ENCODE data around the gene PDE6G. TPM values are rescaled to one million over a fixed set of nuclear protein-coding genes. Genes with fewer than 3 reads are reported as not detected.

PDE6G gene
- total and polyA plus RNA-seq, 4 donors: 0.25 to 1.9 (median 1.3) TPM

DNA sequence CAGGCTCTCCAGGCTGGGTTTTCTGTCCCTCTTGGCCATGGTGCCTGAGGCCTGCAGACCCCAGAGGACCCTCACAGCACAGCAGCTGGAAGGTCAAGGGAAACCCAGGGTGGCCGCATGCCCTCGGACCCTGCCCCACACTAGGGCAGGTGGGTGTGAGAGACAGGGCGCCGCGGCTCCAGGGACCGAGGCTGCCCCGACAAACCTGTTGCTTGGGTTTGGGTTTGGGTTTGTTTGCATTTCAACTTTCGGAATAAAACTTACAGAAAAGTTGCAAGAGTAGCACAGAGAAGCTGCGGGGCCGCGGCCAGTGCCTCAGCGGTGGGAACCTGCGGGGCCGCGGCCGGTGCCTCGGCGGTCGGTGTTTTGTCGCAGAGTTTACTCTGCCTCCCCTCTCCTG, 35.3 kb upstream of the PDE6G start:
- 96% methylated on average over 20 of the region's 20 CpGs for WGBS
- no peaks in the 10 kb centered on the region for H3K9me3 ChIP-seq (ENCODE audit: control insufficient read depth in 4 of 4, low read length in 3 of 4)
- DNase-seq (ENCODE audit: low spot score): no peak
- H3K4me3 ChIP-seq (ENCODE audit: low read depth in 1 of 3, low read length in 3 of 3): no peak overlapping the region
- peaks cover 19 to 98% (median 24%) of the 10 kb centered on the region in 4 donors for H3K36me3 ChIP-seq (ENCODE audit: control insufficient read depth in 4 of 4, insufficient read depth in 3 of 4, low read depth in 1 of 4, low read length in 3 of 4)
- no peaks in the 10 kb centered on the region for H3K27me3 ChIP-seq (ENCODE audit: control insufficient read depth in 4 of 4, insufficient read depth in 4 of 4, low read length in 3 of 4)
- no peak overlapping the region for H3K27ac ChIP-seq (ENCODE audit: low read depth in 1 of 2, low read length in 2 of 2)
- no peaks in the 10 kb centered on the region for H3K4me1 ChIP-seq (ENCODE audit: control insufficient read depth in 4 of 4, insufficient read depth in 4 of 4, low read length in 3 of 4)
- H3K9ac ChIP-seq (ENCODE audit: low read depth in 1 of 2, low read length in 2 of 2): no peak overlapping the region
- no peak for TF ChIP-seq HNF4G (IDR thresholded peaks at IDR 0.05)
- no peak for TF ChIP-seq NR2F2 (IDR thresholded peaks at IDR 0.05)

DNA sequence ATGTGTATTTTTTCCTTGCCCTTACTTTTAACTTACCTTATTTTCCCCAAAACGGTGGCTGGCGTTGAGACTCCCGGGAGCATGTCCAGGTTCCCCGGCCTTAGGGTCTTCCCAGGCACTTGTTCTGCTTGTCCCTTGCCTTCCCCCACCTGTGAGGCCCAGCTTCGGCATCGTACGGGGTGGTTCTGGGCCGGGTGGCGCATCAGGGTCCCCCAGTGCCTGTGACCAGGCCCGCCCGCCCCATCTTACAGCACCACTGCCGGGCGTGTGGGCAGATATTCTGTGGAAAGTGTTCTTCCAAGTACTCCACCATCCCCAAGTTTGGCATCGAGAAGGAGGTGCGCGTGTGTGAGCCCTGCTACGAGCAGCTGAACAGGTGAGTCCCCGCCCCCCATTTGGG, 34.9 kb upstream of the PDE6G start:
- WGBS: 95% methylated on average over 18 of the region's 18 CpGs
- H3K27ac ChIP-seq (ENCODE audit: low read depth in 1 of 2, low read length in 2 of 2): no peak overlapping the region
- no peaks in the 10 kb centered on the region for H3K9me3 ChIP-seq (ENCODE audit: control insufficient read depth in 4 of 4, low read length in 3 of 4)
- no peaks in the 10 kb centered on the region for H3K4me1 ChIP-seq (ENCODE audit: control insufficient read depth in 4 of 4, insufficient read depth in 4 of 4, low read length in 3 of 4)
- H3K27me3 ChIP-seq (ENCODE audit: control insufficient read depth in 4 of 4, insufficient read depth in 4 of 4, low read length in 3 of 4): no peaks in the 10 kb centered on the region
- TF ChIP-seq HNF4G (IDR thresholded peaks at IDR 0.05): no peak
- no peak for TF ChIP-seq EGR1 (IDR thresholded peaks at IDR 0.05; ENCODE audit: low read depth in 2 of 2)
- TF ChIP-seq, protein P1, sequence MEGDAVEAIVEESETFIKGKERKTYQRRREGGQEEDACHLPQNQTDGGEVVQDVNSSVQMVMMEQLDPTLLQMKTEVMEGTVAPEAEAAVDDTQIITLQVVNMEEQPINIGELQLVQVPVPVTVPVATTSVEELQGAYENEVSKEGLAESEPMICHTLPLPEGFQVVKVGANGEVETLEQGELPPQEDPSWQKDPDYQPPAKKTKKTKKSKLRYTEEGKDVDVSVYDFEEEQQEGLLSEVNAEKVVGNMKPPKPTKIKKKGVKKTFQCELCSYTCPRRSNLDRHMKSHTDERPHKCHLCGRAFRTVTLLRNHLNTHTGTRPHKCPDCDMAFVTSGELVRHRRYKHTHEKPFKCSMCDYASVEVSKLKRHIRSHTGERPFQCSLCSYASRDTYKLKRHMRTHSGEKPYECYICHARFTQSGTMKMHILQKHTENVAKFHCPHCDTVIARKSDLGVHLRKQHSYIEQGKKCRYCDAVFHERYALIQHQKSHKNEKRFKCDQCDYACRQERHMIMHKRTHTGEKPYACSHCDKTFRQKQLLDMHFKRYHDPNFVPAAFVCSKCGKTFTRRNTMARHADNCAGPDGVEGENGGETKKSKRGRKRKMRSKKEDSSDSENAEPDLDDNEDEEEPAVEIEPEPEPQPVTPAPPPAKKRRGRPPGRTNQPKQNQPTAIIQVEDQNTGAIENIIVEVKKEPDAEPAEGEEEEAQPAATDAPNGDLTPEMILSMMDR (IDR thresholded peaks at IDR 0.05; ENCODE audit: low read depth, low read length, missing input control): no peak
- no peak for TF ChIP-seq HNF4A (conservative IDR thresholded peaks at IDR 0.05)
- TF ChIP-seq FOXA2 (IDR thresholded peaks at IDR 0.05): no peak
- no peak for TF ChIP-seq ATF3 (IDR thresholded peaks at IDR 0.05)
- no peak for TF ChIP-seq SP1 (IDR thresholded peaks at IDR 0.05)
- TF ChIP-seq, protein P2, sequence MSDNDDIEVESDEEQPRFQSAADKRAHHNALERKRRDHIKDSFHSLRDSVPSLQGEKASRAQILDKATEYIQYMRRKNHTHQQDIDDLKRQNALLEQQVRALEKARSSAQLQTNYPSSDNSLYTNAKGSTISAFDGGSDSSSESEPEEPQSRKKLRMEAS (IDR thresholded peaks at IDR 0.05): no peak
- no peak for TF ChIP-seq RAD21 (IDR thresholded peaks at IDR 0.05)
- TF ChIP-seq NR2F2 (IDR thresholded peaks at IDR 0.05): no peak
- TF ChIP-seq GABPA (IDR thresholded peaks at IDR 0.05 in 1 of 2, conservative IDR thresholded peaks at IDR 0.05 in 1 of 2): no peak
- TF ChIP-seq TAF1 (conservative IDR thresholded peaks at IDR 0.05): no peak
- TF ChIP-seq YY1 (IDR thresholded peaks at IDR 0.05): no peak
- no peak for TF ChIP-seq RXRA (IDR thresholded peaks at IDR 0.05)
- TF ChIP-seq JUND (IDR thresholded peaks at IDR 0.05): no peak
- TF ChIP-seq, protein P3, sequence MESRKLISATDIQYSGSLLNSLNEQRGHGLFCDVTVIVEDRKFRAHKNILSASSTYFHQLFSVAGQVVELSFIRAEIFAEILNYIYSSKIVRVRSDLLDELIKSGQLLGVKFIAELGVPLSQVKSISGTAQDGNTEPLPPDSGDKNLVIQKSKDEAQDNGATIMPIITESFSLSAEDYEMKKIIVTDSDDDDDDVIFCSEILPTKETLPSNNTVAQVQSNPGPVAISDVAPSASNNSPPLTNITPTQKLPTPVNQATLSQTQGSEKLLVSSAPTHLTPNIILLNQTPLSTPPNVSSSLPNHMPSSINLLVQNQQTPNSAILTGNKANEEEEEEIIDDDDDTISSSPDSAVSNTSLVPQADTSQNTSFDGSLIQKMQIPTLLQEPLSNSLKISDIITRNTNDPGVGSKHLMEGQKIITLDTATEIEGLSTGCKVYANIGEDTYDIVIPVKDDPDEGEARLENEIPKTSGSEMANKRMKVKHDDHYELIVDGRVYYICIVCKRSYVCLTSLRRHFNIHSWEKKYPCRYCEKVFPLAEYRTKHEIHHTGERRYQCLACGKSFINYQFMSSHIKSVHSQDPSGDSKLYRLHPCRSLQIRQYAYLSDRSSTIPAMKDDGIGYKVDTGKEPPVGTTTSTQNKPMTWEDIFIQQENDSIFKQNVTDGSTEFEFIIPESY (IDR thresholded peaks at IDR 0.05): no peak
- no peak overlapping the region for H3K9ac ChIP-seq (ENCODE audit: low read depth in 1 of 2, low read length in 2 of 2)
- no peak for DNase-seq (ENCODE audit: low spot score)
- no peak overlapping the region for H3K4me3 ChIP-seq (ENCODE audit: low read depth in 1 of 3, low read length in 3 of 3)
- H3K36me3 ChIP-seq (ENCODE audit: control insufficient read depth in 4 of 4, insufficient read depth in 3 of 4, low read depth in 1 of 4, low read length in 3 of 4): peaks cover 18 to 97% (median 26%) of the 10 kb centered on the region in 4 donors

DNA sequence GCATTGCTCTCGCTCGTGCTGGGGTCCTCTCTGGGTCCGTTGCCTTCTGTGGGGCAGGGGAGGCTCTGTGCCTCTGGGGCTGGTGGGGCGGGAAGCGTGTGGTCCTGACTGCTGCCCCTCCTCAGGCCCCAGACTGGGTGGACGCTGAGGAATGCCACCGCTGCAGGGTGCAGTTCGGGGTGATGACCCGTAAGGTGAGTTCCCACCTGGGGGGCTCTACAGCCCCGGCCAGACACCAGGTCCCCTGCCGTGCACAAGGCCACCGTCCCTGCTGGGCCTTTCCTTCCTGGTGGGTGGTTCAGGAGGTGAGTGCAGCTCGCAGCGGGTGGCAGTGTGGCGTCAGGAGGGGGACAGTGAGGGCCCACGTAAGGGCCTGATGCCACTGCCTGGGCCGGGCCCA, 34.2 kb upstream of the PDE6G start:
- Histone ChIP-seq H3K4me3 (ENCODE audit: low read depth in 1 of 3, low read length in 3 of 3) (no peak overlapping the region), H3K27ac (ENCODE audit: low read depth in 1 of 2, low read length in 2 of 2) (no peak overlapping the region), H3K9me3 (ENCODE audit: control insufficient read depth in 4 of 4, low read length in 3 of 4) (no peaks in the 10 kb centered on the region), H3K27me3 (ENCODE audit: control insufficient read depth in 4 of 4, insufficient read depth in 4 of 4, low read length in 3 of 4) (no peaks in the 10 kb centered on the region), H3K9ac (ENCODE audit: low read depth in 1 of 2, low read length in 2 of 2) (no peak overlapping the region), H3K36me3 (ENCODE audit: control insufficient read depth in 4 of 4, insufficient read depth in 3 of 4, low read depth in 1 of 4, low read length in 3 of 4) (peaks cover 13 to 91% (median 26%) of the 10 kb centered on the region in 4 donors), H3K4me1 (ENCODE audit: control insufficient read depth in 4 of 4, insufficient read depth in 4 of 4, low read length in 3 of 4) (peaks cover 0 to 4% (median 2%) of the 10 kb centered on the region in 4 donors)
- WGBS: 92% methylated on average over 17 of the region's 17 CpGs
- DNase-seq (ENCODE audit: low spot score): no peak
- no peak for TF ChIP-seq YY1 (IDR thresholded peaks at IDR 0.05)
- TF ChIP-seq FOXA2 (IDR thresholded peaks at IDR 0.05): no peak
- TF ChIP-seq TAF1 (conservative IDR thresholded peaks at IDR 0.05): no peak
- no peak for TF ChIP-seq JUND (IDR thresholded peaks at IDR 0.05)
- TF ChIP-seq, protein P2 (IDR thresholded peaks at IDR 0.05): no peak
- TF ChIP-seq, protein P4, sequence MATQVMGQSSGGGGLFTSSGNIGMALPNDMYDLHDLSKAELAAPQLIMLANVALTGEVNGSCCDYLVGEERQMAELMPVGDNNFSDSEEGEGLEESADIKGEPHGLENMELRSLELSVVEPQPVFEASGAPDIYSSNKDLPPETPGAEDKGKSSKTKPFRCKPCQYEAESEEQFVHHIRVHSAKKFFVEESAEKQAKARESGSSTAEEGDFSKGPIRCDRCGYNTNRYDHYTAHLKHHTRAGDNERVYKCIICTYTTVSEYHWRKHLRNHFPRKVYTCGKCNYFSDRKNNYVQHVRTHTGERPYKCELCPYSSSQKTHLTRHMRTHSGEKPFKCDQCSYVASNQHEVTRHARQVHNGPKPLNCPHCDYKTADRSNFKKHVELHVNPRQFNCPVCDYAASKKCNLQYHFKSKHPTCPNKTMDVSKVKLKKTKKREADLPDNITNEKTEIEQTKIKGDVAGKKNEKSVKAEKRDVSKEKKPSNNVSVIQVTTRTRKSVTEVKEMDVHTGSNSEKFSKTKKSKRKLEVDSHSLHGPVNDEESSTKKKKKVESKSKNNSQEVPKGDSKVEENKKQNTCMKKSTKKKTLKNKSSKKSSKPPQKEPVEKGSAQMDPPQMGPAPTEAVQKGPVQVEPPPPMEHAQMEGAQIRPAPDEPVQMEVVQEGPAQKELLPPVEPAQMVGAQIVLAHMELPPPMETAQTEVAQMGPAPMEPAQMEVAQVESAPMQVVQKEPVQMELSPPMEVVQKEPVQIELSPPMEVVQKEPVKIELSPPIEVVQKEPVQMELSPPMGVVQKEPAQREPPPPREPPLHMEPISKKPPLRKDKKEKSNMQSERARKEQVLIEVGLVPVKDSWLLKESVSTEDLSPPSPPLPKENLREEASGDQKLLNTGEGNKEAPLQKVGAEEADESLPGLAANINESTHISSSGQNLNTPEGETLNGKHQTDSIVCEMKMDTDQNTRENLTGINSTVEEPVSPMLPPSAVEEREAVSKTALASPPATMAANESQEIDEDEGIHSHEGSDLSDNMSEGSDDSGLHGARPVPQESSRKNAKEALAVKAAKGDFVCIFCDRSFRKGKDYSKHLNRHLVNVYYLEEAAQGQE (IDR thresholded peaks at IDR 0.05): no peak
- no peak for TF ChIP-seq HNF4G (IDR thresholded peaks at IDR 0.05)
- TF ChIP-seq EGR1 (IDR thresholded peaks at IDR 0.05; ENCODE audit: low read depth in 2 of 2): no peak
- TF ChIP-seq FOXA1 (IDR thresholded peaks at IDR 0.05): no peak
- TF ChIP-seq ATF3 (IDR thresholded peaks at IDR 0.05): no peak
